ENCODE results near the gene MCM3AP.

MCM3AP gene

GRCh38 chr21:46264690-46265144 is 20.7 kb downstream of the MCM3AP start:
- TF ChIP-seq ZNF70 (CRISPR knock-in tag; IDR thresholded peaks at IDR 0.05) (no peak), SNAI2 (CRISPR knock-in tag; IDR thresholded peaks at IDR 0.05) (no peak), PPARA (CRISPR knock-in tag; IDR thresholded peaks at IDR 0.05; ENCODE audit: borderline replicate concordance) (no peak), ZNF8 (CRISPR knock-in tag; IDR thresholded peaks at IDR 0.05) (no peak), ESRRG (CRISPR knock-in tag; IDR thresholded peaks at IDR 0.05) (no peak), RARB (CRISPR knock-in tag; IDR thresholded peaks at IDR 0.05) (no peak), BACH2 (CRISPR knock-in tag; IDR thresholded peaks at IDR 0.05; ENCODE audit: borderline replicate concordance) (no peak), ZNF565 (CRISPR knock-in tag; conservative IDR thresholded peaks at IDR 0.05; ENCODE audit: low read depth) (no peak), ARNTL (CRISPR knock-in tag; IDR thresholded peaks at IDR 0.05; ENCODE audit: borderline replicate concordance, low read depth) (no peak), OSR1 (CRISPR knock-in tag; IDR thresholded peaks at IDR 0.05) (no peak)
- TF ChIP-seq, protein P1, sequence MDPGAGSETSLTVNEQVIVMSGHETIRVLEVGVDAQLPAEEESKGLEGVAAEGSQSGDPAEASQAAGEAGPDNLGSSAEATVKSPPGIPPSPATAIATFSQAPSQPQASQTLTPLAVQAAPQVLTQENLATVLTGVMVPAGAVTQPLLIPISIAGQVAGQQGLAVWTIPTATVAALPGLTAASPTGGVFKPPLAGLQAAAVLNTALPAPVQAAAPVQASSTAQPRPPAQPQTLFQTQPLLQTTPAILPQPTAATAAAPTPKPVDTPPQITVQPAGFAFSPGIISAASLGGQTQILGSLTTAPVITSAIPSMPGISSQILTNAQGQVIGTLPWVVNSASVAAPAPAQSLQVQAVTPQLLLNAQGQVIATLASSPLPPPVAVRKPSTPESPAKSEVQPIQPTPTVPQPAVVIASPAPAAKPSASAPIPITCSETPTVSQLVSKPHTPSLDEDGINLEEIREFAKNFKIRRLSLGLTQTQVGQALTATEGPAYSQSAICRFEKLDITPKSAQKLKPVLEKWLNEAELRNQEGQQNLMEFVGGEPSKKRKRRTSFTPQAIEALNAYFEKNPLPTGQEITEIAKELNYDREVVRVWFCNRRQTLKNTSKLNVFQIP (CRISPR knock-in tag; IDR thresholded peaks at IDR 0.05; ENCODE audit: borderline replicate concordance, low read depth): no peak
- TF ChIP-seq, protein P2, sequence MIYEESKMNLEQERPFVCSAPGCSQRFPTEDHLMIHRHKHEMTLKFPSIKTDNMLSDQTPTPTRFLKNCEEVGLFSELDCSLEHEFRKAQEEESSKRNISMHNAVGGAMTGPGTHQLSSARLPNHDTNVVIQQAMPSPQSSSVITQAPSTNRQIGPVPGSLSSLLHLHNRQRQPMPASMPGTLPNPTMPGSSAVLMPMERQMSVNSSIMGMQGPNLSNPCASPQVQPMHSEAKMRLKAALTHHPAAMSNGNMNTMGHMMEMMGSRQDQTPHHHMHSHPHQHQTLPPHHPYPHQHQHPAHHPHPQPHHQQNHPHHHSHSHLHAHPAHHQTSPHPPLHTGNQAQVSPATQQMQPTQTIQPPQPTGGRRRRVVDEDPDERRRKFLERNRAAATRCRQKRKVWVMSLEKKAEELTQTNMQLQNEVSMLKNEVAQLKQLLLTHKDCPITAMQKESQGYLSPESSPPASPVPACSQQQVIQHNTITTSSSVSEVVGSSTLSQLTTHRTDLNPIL (CRISPR knock-in tag; IDR thresholded peaks at IDR 0.05; ENCODE audit: low read depth): no peak
- no peak; the same call in 1 of the 3 replicates for ATAC-seq

GRCh38 chr21:46264046-46264689 is 21.2 kb downstream of the MCM3AP start:
- no peak for TF ChIP-seq TOX (CRISPR knock-in tag; IDR thresholded peaks at IDR 0.05; ENCODE audit: borderline replicate concordance)
- no peak for TF ChIP-seq TCF4 (CRISPR knock-in tag; IDR thresholded peaks at IDR 0.05; ENCODE audit: borderline replicate concordance)
- TF ChIP-seq PPARA (CRISPR knock-in tag; IDR thresholded peaks at IDR 0.05; ENCODE audit: borderline replicate concordance): no peak
- ATAC-seq: no peak

DNA sequence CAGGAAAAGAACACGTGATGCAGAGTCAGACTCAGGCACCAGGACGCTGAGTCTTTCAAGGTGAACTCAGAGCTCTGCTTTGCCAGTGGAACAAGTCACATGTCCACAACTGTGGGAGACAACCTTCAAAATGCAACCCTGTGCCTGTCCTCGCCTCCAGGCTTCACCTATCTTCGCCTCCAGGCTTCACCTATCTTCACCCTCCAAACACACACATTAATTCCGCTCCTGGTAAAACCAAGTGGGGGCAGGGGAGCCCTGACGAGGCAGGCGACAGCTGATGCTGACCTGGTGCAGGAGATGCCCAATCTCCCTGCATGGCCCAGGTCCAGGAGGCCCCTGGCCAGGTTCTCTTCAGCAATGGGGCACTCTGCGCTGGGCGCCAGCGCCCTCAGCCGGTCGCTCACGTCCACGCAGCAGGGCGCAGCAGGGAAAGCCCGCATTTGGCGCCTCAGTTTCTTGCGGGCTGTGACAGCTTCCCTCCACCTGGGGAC is 28.9 kb downstream of the MCM3AP start:
- TF ChIP-seq ARNTL (CRISPR knock-in tag; IDR thresholded peaks at IDR 0.05; ENCODE audit: borderline replicate concordance, low read depth) (no peak), ZNF565 (CRISPR knock-in tag; conservative IDR thresholded peaks at IDR 0.05; ENCODE audit: low read depth) (no peak), ISL1 (CRISPR knock-in tag; IDR thresholded peaks at IDR 0.05) (no peak), CSDC2 (CRISPR knock-in tag; IDR thresholded peaks at IDR 0.05) (no peak), SNAI2 (CRISPR knock-in tag; IDR thresholded peaks at IDR 0.05) (no peak), ZFP30 (CRISPR knock-in tag; IDR thresholded peaks at IDR 0.05) (no peak), OSR1 (CRISPR knock-in tag; IDR thresholded peaks at IDR 0.05) (no peak), PPARA (CRISPR knock-in tag; IDR thresholded peaks at IDR 0.05; ENCODE audit: borderline replicate concordance) (no peak), TOX (CRISPR knock-in tag; IDR thresholded peaks at IDR 0.05; ENCODE audit: borderline replicate concordance) (no peak), TCF4 (CRISPR knock-in tag; IDR thresholded peaks at IDR 0.05; ENCODE audit: borderline replicate concordance) (no peak), GLIS3 (CRISPR knock-in tag; IDR thresholded peaks at IDR 0.05) (no peak), BACH2 (CRISPR knock-in tag; IDR thresholded peaks at IDR 0.05; ENCODE audit: borderline replicate concordance) (no peak), RARB (CRISPR knock-in tag; IDR thresholded peaks at IDR 0.05) (no peak)
- TF ChIP-seq, protein P3, sequence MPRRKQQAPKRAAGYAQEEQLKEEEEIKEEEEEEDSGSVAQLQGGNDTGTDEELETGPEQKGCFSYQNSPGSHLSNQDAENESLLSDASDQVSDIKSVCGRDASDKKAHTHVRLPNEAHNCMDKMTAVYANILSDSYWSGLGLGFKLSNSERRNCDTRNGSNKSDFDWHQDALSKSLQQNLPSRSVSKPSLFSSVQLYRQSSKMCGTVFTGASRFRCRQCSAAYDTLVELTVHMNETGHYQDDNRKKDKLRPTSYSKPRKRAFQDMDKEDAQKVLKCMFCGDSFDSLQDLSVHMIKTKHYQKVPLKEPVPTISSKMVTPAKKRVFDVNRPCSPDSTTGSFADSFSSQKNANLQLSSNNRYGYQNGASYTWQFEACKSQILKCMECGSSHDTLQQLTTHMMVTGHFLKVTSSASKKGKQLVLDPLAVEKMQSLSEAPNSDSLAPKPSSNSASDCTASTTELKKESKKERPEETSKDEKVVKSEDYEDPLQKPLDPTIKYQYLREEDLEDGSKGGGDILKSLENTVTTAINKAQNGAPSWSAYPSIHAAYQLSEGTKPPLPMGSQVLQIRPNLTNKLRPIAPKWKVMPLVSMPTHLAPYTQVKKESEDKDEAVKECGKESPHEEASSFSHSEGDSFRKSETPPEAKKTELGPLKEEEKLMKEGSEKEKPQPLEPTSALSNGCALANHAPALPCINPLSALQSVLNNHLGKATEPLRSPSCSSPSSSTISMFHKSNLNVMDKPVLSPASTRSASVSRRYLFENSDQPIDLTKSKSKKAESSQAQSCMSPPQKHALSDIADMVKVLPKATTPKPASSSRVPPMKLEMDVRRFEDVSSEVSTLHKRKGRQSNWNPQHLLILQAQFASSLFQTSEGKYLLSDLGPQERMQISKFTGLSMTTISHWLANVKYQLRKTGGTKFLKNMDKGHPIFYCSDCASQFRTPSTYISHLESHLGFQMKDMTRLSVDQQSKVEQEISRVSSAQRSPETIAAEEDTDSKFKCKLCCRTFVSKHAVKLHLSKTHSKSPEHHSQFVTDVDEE (CRISPR knock-in tag; IDR thresholded peaks at IDR 0.05): no peak
- TF ChIP-seq, protein P4, sequence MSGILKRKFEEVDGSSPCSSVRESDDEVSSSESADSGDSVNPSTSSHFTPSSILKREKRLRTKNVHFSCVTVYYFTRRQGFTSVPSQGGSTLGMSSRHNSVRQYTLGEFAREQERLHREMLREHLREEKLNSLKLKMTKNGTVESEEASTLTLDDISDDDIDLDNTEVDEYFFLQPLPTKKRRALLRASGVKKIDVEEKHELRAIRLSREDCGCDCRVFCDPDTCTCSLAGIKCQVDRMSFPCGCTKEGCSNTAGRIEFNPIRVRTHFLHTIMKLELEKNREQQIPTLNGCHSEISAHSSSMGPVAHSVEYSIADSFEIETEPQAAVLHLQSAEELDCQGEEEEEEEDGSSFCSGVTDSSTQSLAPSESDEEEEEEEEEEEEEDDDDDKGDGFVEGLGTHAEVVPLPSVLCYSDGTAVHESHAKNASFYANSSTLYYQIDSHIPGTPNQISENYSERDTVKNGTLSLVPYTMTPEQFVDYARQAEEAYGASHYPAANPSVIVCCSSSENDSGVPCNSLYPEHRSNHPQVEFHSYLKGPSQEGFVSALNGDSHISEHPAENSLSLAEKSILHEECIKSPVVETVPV (CRISPR knock-in tag; IDR thresholded peaks at IDR 0.05): no peak
- TF ChIP-seq, protein P1 (CRISPR knock-in tag; IDR thresholded peaks at IDR 0.05; ENCODE audit: borderline replicate concordance, low read depth): no peak
- no peak for ATAC-seq
